Activated CD8-positive, alpha-beta T cell treated with anti-CD3 and anti-CD28 coated beads, Interleukin-2, amount 10 ng/mL, durations not matched to agents 7 days and 5 days (primary cell): ENCODE data around the gene PIK3C3. TPM values are rescaled to one million over a fixed set of nuclear protein-coding genes. Genes with fewer than 3 reads are reported as not detected.

Experiments used
- ATAC-seq: fragments of 150-1000 bp; cut with Tn5 transposase; one replicate; pipeline ENCODE4 v1.10.0; 2021; ENCODE audit warnings: moderate library complexity
- CTCF ChIA-PET: fragments of 350-600 bp; sonication (Branson Sonifier 250); formaldehyde crosslinking; loops from one replicate; lab custom pipeline; 2021; ENCODE audit warnings: antibody characterized with exemption; lab: Charles Lee
- POLR2A ChIA-PET: fragments of 350-600 bp; sonication (Branson Sonifier 250); formaldehyde crosslinking; loops from one replicate; lab custom pipeline; 2021; ENCODE audit warnings: antibody characterized with exemption; lab: Charles Lee
- DNase-seq: peaks from one replicate; pipeline ENCODE4 v3.0.0-alpha.2; 2020
- H3K27ac Mint-ChIP-seq: one replicate; pipeline ENCODE4 v1.8.0; 2021; ENCODE audit warnings: mild to moderate bottlenecking, mixed read lengths
- H3K27me3 Mint-ChIP-seq: one replicate; pipeline ENCODE4 v1.8.0; 2021; ENCODE audit warnings: low read depth, mixed read lengths
- H3K36me3 Mint-ChIP-seq: one replicate; pipeline ENCODE4 v1.8.0; 2021; ENCODE audit warnings: low read depth, mixed read lengths
- H3K4me1 Mint-ChIP-seq: one replicate; pipeline ENCODE4 v1.8.0; 2021; ENCODE audit warnings: low read depth, mixed read lengths
- H3K4me3 Mint-ChIP-seq: one replicate; pipeline ENCODE4 v1.8.0; 2021; ENCODE audit warnings: mild to moderate bottlenecking, mixed read lengths
- H3K9me3 Mint-ChIP-seq: one replicate; pipeline ENCODE4 v1.8.0; 2022; ENCODE audit warnings: mixed read lengths; ENCODE audit not compliant: insufficient read depth
- total RNA-seq, 2 experiments: library from RNA; stranded (reverse); gene quantifications; one replicate each; pipeline ENCODE4 v1.2.3, GENCODE V29; 2021

Gene PIK3C3
- total RNA-seq, 2 experiments from 2014 or later = 40.4 to 44.7 TPM

DNA sequence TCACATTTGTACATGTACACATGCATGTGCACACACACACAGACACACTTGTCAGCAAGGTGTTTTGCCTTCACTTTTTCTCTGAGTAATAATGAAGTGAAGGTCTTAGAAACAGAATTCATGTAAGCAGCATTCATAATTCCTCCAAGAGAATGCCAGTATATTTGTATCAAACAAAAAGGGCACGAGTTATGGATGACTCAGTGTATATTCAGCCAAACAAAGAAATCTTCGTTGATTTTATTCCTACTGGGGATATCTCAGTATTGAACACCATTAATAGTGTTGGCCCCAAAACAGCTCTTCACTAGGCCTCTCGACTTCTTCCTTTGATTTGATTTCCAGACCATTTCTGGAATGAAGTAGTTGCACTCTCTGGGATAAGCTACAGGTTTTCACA is 125.3 kb downstream of the PIK3C3 start:
- H3K9me3 Mint-ChIP-seq = no peaks in the 10 kb centered on the region
- ATAC-seq = no peak
- no peaks in the 10 kb centered on the region for H3K27me3 Mint-ChIP-seq
- ChIA-PET CTCF (interaction anchor here (1.0 kb wide), 1 partner anchor 8 kb away, joined by 4 read pairs; no protein-coding TSS in a partner anchor), POLR2A (no interaction called here)
- H3K27ac Mint-ChIP-seq = no peak overlapping the region
- H3K4me1 Mint-ChIP-seq = peaks cover 13% of the 10 kb centered on the region
- H3K4me3 Mint-ChIP-seq = no peak overlapping the region
- DNase-seq = no peak
- H3K36me3 Mint-ChIP-seq = peaks cover 34% of the 10 kb centered on the region

- Mint-ChIP-seq H3K27me3 (no peaks in the 10 kb centered on the region), H3K36me3 (peaks cover 34% of the 10 kb centered on the region), H3K27ac (no peak overlapping the region), H3K9me3 (no peaks in the 10 kb centered on the region), H3K4me3 (no peak overlapping the region), H3K4me1 (peaks cover 13% of the 10 kb centered on the region)
- DNase-seq (no peak), ATAC-seq (no peak)
- ChIA-PET CTCF (interaction anchor here (0.7 to 3.0 kb wide), 5 partner anchors 11 to 54 kb away, joined by 3 to 16 read pairs (median 6); no protein-coding TSS in a partner anchor), POLR2A (no interaction called here)
Measured at GRCh38 chr18:42082415-42083234, 127.6 kb downstream of the PIK3C3 start.

GRCh38 chr18:42086288-42086687 is 131.3 kb downstream of the PIK3C3 start:
- Mint-ChIP-seq H3K4me3 (no peak overlapping the region), H3K9me3 (no peaks in the 10 kb centered on the region), H3K27me3 (no peaks in the 10 kb centered on the region), H3K27ac (no peak overlapping the region), H3K36me3 (peaks cover 17% of the 10 kb centered on the region), H3K4me1 (peaks cover 8% of the 10 kb centered on the region)
- no peak for DNase-seq
- ChIA-PET POLR2A (no interaction called here), CTCF (interaction anchor here (1.2 to 2.4 kb wide), 2 partner anchors 28 to 33 kb away, joined by 3 to 8 read pairs; no protein-coding TSS in a partner anchor)
- no peak for ATAC-seq

DNA sequence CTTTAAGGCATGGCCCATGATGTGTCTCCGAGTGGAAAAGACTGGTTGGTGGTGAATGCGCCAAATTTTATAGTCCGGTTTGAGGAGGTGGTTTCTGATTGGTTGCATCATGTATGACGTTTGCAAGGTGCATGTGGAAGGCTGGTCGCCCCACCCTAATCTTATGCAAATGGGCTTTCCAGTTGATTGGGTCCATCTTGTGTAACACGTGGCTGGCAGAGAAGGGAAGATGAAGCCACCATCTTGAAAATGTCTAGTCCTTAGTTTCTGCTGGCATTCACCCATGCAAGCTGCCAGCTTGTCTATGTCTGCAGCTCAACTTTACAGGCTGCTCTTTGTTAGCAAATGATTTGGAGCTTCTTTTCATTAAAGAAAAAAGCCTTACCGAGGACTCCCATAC is 132.2 kb downstream of the PIK3C3 start:
- no peak for DNase-seq
- Mint-ChIP-seq H3K4me3 (no peak overlapping the region), H3K36me3 (peaks cover 13% of the 10 kb centered on the region), H3K9me3 (no peaks in the 10 kb centered on the region), H3K27me3 (no peaks in the 10 kb centered on the region), H3K27ac (no peak overlapping the region), H3K4me1 (peaks cover 8% of the 10 kb centered on the region)
- ATAC-seq = no peak
- POLR2A ChIA-PET = no interaction called here
- CTCF ChIA-PET = interaction anchor here (2.4 kb wide), 1 partner anchor 27 kb away, joined by 8 read pairs; no protein-coding TSS in a partner anchor

- DNase-seq (no peak), ATAC-seq (no peak)
- no peak overlapping the region for H3K4me3 Mint-ChIP-seq
- no peaks in the 10 kb centered on the region for H3K27me3 Mint-ChIP-seq
- H3K27ac Mint-ChIP-seq = no peak overlapping the region
- POLR2A ChIA-PET = no interaction called here
- peaks cover 8% of the 10 kb centered on the region for H3K36me3 Mint-ChIP-seq
- H3K4me1 Mint-ChIP-seq = peaks cover 4% of the 10 kb centered on the region
- CTCF ChIA-PET = no interaction called here
- H3K9me3 Mint-ChIP-seq = no peaks in the 10 kb centered on the region
Measured at GRCh38 chr18:42087876-42088275, 132.8 kb downstream of the PIK3C3 start.

DNA sequence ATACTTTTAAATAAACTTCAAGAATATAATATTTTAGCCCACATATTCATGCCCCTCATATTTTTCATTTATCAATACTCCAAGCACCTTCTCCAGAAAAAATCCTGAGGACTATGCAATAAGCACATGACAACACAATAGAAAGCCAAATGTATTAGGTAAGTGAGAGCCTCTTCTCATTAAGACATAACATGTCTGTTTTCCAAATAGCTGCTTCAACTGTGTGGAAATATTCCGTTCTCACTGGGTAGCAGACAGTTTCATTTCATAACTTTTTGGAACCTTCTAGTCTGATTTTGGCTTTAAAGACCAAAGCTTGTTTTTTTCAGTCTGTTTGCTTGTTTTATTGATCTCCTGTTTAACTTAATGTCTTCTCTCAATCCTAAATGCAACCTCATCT is 137.8 kb downstream of the PIK3C3 start:
- CTCF ChIA-PET = no interaction called here
- POLR2A ChIA-PET = no interaction called here

DNA sequence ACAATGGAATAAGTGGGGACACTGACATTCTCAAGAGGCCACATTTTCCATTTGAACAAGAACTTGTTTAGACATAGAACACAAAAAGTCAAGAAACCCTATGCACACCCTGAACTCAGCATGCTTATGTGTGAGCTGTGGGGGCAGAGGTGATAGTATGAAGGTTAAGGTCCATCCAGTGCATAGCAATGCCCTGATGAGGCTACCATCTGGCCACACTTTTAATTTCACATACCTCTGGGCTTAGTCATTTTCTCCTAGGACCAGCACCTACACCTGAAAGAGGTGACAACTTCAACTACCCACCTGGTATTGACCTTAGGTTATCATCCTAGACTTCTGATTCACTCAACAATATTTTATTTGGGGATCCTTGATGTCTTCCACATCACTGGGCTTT is 139.8 kb downstream of the PIK3C3 start:
- Mint-ChIP-seq H3K36me3 (no peaks in the 10 kb centered on the region), H3K4me3 (no peak overlapping the region), H3K27me3 (peaks cover 6% of the 10 kb centered on the region), H3K9me3 (no peaks in the 10 kb centered on the region), H3K4me1 (no peaks in the 10 kb centered on the region), H3K27ac (no peak overlapping the region)
- DNase-seq (no peak), ATAC-seq (no peak)
- CTCF ChIA-PET = interaction anchor here (1.5 kb wide), 1 partner anchor 20 kb away, joined by 3 read pairs; no protein-coding TSS in a partner anchor
- POLR2A ChIA-PET = no interaction called here

More for the DNA sequence above, 137.8 kb downstream of the PIK3C3 start:
- H3K9me3 Mint-ChIP-seq = no peaks in the 10 kb centered on the region
- H3K36me3 Mint-ChIP-seq = no peaks in the 10 kb centered on the region
- H3K4me1 Mint-ChIP-seq = no peaks in the 10 kb centered on the region
- no peak overlapping the region for H3K27ac Mint-ChIP-seq
- ATAC-seq = no peak
- no peak overlapping the region for H3K4me3 Mint-ChIP-seq
- no peak for DNase-seq
- peaks cover 6% of the 10 kb centered on the region for H3K27me3 Mint-ChIP-seq

DNA sequence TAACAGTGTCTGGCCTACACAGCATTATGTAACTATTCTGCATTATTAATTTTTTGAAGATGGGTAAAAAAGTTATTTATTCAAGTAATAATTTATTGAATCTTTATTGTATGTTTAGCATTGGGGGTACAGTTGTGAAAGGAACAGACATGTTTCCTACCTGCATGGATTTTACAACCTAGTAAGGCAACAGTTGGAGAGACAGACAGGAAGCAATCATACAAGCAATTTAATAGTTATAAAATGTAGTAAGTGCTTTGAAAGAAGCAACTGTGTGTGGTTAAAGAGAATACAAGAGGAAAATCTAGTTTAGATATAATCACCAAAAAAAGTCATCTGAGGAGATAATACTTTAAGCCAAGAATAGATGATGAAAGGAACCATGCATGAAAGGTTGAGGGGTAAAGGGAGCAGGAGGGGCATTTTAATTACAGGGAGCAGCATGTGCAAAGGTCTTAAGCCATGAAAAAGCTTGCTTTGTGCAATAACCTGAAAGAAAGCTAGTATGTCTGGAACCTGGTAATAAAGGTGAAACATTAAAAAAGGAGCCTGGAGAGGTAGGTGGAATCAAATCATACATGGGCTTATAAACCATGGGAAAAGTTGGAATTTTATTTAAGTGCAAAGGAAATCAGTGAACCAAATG is 140.8 kb downstream of the PIK3C3 start:
- CTCF ChIA-PET = no interaction called here

GRCh38 chr18:42100248-42100647 is 145.2 kb downstream of the PIK3C3 start:
- no peak for ATAC-seq
- POLR2A ChIA-PET = no interaction called here
- H3K27ac Mint-ChIP-seq = no peak overlapping the region
- no peaks in the 10 kb centered on the region for H3K4me1 Mint-ChIP-seq
- H3K9me3 Mint-ChIP-seq = no peaks in the 10 kb centered on the region
- no peaks in the 10 kb centered on the region for H3K36me3 Mint-ChIP-seq
- DNase-seq = no peak
- peaks cover 6% of the 10 kb centered on the region for H3K27me3 Mint-ChIP-seq
- H3K4me3 Mint-ChIP-seq = no peak overlapping the region
- CTCF ChIA-PET = interaction anchor here (1.3 to 5.2 kb wide), 2 partner anchors 10 to 14 kb away, joined by 3 to 35 read pairs; no protein-coding TSS in a partner anchor

More for the DNA sequence above, 140.8 kb downstream of the PIK3C3 start:
- Mint-ChIP-seq H3K27me3 (peaks cover 6% of the 10 kb centered on the region), H3K4me3 (no peak overlapping the region), H3K9me3 (no peaks in the 10 kb centered on the region), H3K4me1 (no peaks in the 10 kb centered on the region), H3K36me3 (no peaks in the 10 kb centered on the region), H3K27ac (no peak overlapping the region)
- POLR2A ChIA-PET = no interaction called here
- no peak for DNase-seq
- no peak for ATAC-seq

GRCh38 chr18:42100911-42101310 is 145.9 kb downstream of the PIK3C3 start:
- Mint-ChIP-seq H3K27me3 (peaks cover 4% of the 10 kb centered on the region), H3K9me3 (no peaks in the 10 kb centered on the region), H3K4me3 (no peak overlapping the region), H3K27ac (no peak overlapping the region), H3K4me1 (no peaks in the 10 kb centered on the region), H3K36me3 (no peaks in the 10 kb centered on the region)
- ATAC-seq = no peak
- ChIA-PET POLR2A (no interaction called here), CTCF (interaction anchor here (1.3 to 5.2 kb wide), 3 partner anchors 10 to 48 kb away, joined by 3 to 35 read pairs (median 6); no protein-coding TSS in a partner anchor)
- no peak for DNase-seq

DNA sequence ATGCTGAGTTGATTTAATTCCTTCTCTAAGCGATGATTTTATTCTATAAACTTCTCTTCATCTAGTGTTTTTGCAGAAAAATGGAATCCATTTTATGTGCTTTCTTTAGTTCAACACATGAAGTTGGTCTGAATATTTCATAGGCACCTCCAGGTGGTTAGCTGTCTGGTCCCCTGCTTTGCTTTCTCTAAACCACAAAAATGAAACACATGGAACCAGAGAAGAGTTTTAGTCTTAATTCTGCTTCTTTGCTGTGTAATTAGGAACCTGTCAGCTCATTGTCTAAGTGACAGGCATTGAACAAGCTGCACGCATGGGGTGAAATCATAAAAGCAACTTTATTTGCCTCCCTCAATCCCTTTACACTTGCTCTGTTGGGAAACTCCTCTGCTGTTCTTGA is 150.4 kb downstream of the PIK3C3 start:
- Mint-ChIP-seq H3K27ac (no peak overlapping the region), H3K9me3 (no peaks in the 10 kb centered on the region), H3K36me3 (no peaks in the 10 kb centered on the region), H3K4me3 (no peak overlapping the region), H3K27me3 (no peaks in the 10 kb centered on the region), H3K4me1 (no peaks in the 10 kb centered on the region)
- ChIA-PET POLR2A (no interaction called here), CTCF (interaction anchor here (1.3 to 2.8 kb wide), 3 partner anchors 9 to 1166 kb away, joined by 3 to 15 read pairs (median 11); no protein-coding TSS in a partner anchor)
- ATAC-seq = no peak
- no peak for DNase-seq

- CTCF ChIA-PET = interaction anchor here (0.9 to 2.2 kb wide), 2 partner anchors 25 to 54 kb away, joined by 3 to 11 read pairs; no protein-coding TSS in a partner anchor
- no peaks in the 10 kb centered on the region for H3K27me3 Mint-ChIP-seq
- H3K4me1 Mint-ChIP-seq = no peaks in the 10 kb centered on the region
- POLR2A ChIA-PET = no interaction called here
- no peaks in the 10 kb centered on the region for H3K9me3 Mint-ChIP-seq
- DNase-seq (no peak), ATAC-seq (no peak)
- H3K36me3 Mint-ChIP-seq = no peaks in the 10 kb centered on the region
- H3K27ac Mint-ChIP-seq = no peak overlapping the region
- H3K4me3 Mint-ChIP-seq = no peak overlapping the region
Measured at GRCh38 chr18:42106784-42107183, 151.8 kb downstream of the PIK3C3 start.
